Mesenchymal stem cell (in vitro differentiated cells and primary cell): Measurements from ENCODE around the gene ADAMTSL1.

Source experiments
- DNase-seq: peaks from one replicate; pipeline ENCODE4 v3.0.0-alpha.2; 2013
- H2AFZ ChIP-seq: one replicate; pipeline ENCODE4 v1.6.1; 2013; ENCODE audit warnings: low read depth, mild to moderate bottlenecking, control low read depth, inconsistent platforms, low read length, moderate library complexity
- H2AK5ac ChIP-seq: 2 replicates; pipeline ENCODE4 v1.6.1; 2013; ENCODE audit warnings: low read length, moderate library complexity, mild to moderate bottlenecking, inconsistent platforms; ENCODE audit not compliant: severe bottlenecking
- H2BK120ac ChIP-seq: one replicate; pipeline ENCODE4 v1.6.1; 2013; ENCODE audit warnings: low read depth, mild to moderate bottlenecking, inconsistent platforms, low read length, moderate library complexity
- H2BK12ac ChIP-seq, 2 experiments: one replicate each; pipeline ENCODE4 v1.6.1; 2013; ENCODE audit warnings: inconsistent platforms in 2 of 2, low read length in 2 of 2, mild to moderate bottlenecking in 2 of 2, moderate library complexity in 2 of 2, control low read depth in 1 of 2
- H2BK15ac ChIP-seq: one replicate; pipeline ENCODE4 v1.6.1; 2013; ENCODE audit warnings: mild to moderate bottlenecking, low read depth, inconsistent platforms; ENCODE audit not compliant: poor library complexity, severe bottlenecking
- H2BK5ac ChIP-seq: 2 replicates; pipeline ENCODE4 v1.6.1; 2013; ENCODE audit warnings: low read depth, mild to moderate bottlenecking, low read length, control low read depth, inconsistent platforms; ENCODE audit not compliant: poor library complexity, severe bottlenecking
- H3K14ac ChIP-seq, 2 experiments: one replicate each; pipeline ENCODE4 v1.6.1; 2013; ENCODE audit warnings: inconsistent platforms in 2 of 2, low read length in 2 of 2, control low read depth in 1 of 2, mild to moderate bottlenecking in 1 of 2, moderate library complexity in 1 of 2
- H3K18ac ChIP-seq, 2 experiments: one replicate each; pipeline ENCODE4 v1.6.1; 2013; ENCODE audit warnings: inconsistent platforms in 2 of 2, low read length in 2 of 2, control low read depth in 1 of 2, low read depth in 1 of 2, mild to moderate bottlenecking in 1 of 2
- H3K23ac ChIP-seq, 2 experiments: one replicate each; pipeline ENCODE4 v1.6.1; 2013; ENCODE audit warnings: inconsistent platforms in 2 of 2, low read length in 2 of 2, mild to moderate bottlenecking in 2 of 2, moderate library complexity in 2 of 2, control low read depth in 1 of 2
- H3K27ac ChIP-seq: 2 replicates; pipeline ENCODE4 v1.5.1; 2013; ENCODE audit warnings: mild to moderate bottlenecking, moderate library complexity, low read length, control low read depth, inconsistent platforms; ENCODE audit not compliant: poor library complexity, severe bottlenecking
- H3K27me3 ChIP-seq, 2 experiments: 2 replicates each; pipeline versions ENCODE4 v1.6.1 to v1.7.0; 2013; ENCODE audit warnings: low read length in 2 of 2, mild to moderate bottlenecking in 2 of 2, moderate library complexity in 2 of 2, control low read depth in 1 of 2, inconsistent platforms in 1 of 2; ENCODE audit not compliant: control insufficient read depth in 1 of 2, insufficient read depth in 1 of 2
- H3K36me3 ChIP-seq, 2 experiments: 2 replicates each; pipeline versions ENCODE4 v1.6.1 to v1.7.0; 2013; ENCODE audit warnings: low read length in 2 of 2, control low read depth in 1 of 2, inconsistent platforms in 1 of 2, low read depth in 1 of 2, mild to moderate bottlenecking in 1 of 2; ENCODE audit not compliant: insufficient read depth in 2 of 2, control insufficient read depth in 1 of 2
- H3K4ac ChIP-seq, 2 experiments: one replicate each; pipeline ENCODE4 v1.6.1; 2013; ENCODE audit warnings: inconsistent platforms in 2 of 2, low read length in 2 of 2, mild to moderate bottlenecking in 2 of 2, moderate library complexity in 2 of 2, control low read depth in 1 of 2, low read depth in 1 of 2
- H3K4me1 ChIP-seq: 2 replicates; pipeline ENCODE4 v1.6.1; 2013; ENCODE audit warnings: low read depth, low read length, control low read depth; ENCODE audit not compliant: control insufficient read depth, insufficient read depth
- H3K4me2 ChIP-seq: 2 replicates; pipeline ENCODE4 v1.6.1; 2013; ENCODE audit warnings: low read length, mild to moderate bottlenecking, inconsistent platforms; ENCODE audit not compliant: poor library complexity, severe bottlenecking
- H3K4me3 ChIP-seq, 2 experiments: 2 replicates each; pipeline versions ENCODE4 v1.5.1 to v1.7.0; 2013; ENCODE audit warnings: low read length in 2 of 2, mild to moderate bottlenecking in 2 of 2, control low read depth in 1 of 2, low read depth in 1 of 2; ENCODE audit not compliant: insufficient read depth in 1 of 2
- H3K79me1 ChIP-seq: replicated peaks from 2 replicates; pipeline ENCODE4 v1.6.1; 2013; ENCODE audit warnings: mild to moderate bottlenecking, control low read depth, low read length, inconsistent platforms; ENCODE audit not compliant: poor library complexity, severe bottlenecking
- H3K9ac ChIP-seq: 2 replicates; pipeline ENCODE4 v1.7.0; 2013; ENCODE audit warnings: mild to moderate bottlenecking, low read length, moderate library complexity
- H3K9me3 ChIP-seq: 2 replicates; pipeline ENCODE4 v1.7.0; 2013; ENCODE audit warnings: mild to moderate bottlenecking, low read length; ENCODE audit not compliant: control insufficient read depth
- H4K8ac ChIP-seq: one replicate; pipeline ENCODE4 v1.6.1; 2013; ENCODE audit warnings: inconsistent platforms, mild to moderate bottlenecking, low read length, moderate library complexity
- H4K91ac ChIP-seq: one replicate; pipeline ENCODE4 v1.6.1; 2013; ENCODE audit warnings: mild to moderate bottlenecking, low read length, inconsistent platforms
- WGBS: methylation state at CpG from one replicate; pipeline ENCODE4 v1.1.7; 2013; ENCODE audit warnings: mixed read lengths; 5-methylcytosine and 5-hydroxymethylcytosine counted together

Gene ADAMTSL1

GRCh38 chr9:18516514-18516913 is 42.6 kb downstream of the ADAMTSL1 start:
- Histone ChIP-seq H3K23ac (no peak overlapping the region), H3K4ac (no peak overlapping the region), H4K91ac (no peak overlapping the region), H3K4me1 (no peaks in the 10 kb centered on the region), H3K14ac (no peak overlapping the region), H2BK120ac (no peak overlapping the region), H3K9me3 (no peaks in the 10 kb centered on the region), H3K27me3 (no peaks in the 10 kb centered on the region), H3K36me3 (peaks cover 0 to 62% of the 10 kb centered on the region in 2 experiments), H3K4me3 (no peak overlapping the region), H2BK12ac (no peak overlapping the region), H2BK15ac (no peak overlapping the region), H3K27ac (no peak overlapping the region), H2AK5ac (no peak overlapping the region), H3K4me2 (no peak overlapping the region), H2AFZ (no peak overlapping the region), H2BK5ac (no peak overlapping the region), H3K79me1 (peaks cover 17% of the 10 kb centered on the region), H3K9ac (no peak overlapping the region), H4K8ac (no peak overlapping the region), H3K18ac (no peak overlapping the region)
- no peak for DNase-seq

- no peak overlapping the region for H3K27ac ChIP-seq
- H3K36me3 ChIP-seq: peaks cover 0 to 66% of the 10 kb centered on the region in 2 experiments
- H2BK120ac ChIP-seq: no peak overlapping the region
- H2AK5ac ChIP-seq: no peak overlapping the region
- no peak overlapping the region for H3K23ac ChIP-seq
- no peaks in the 10 kb centered on the region for H3K27me3 ChIP-seq
- H3K4me1 ChIP-seq: no peaks in the 10 kb centered on the region
- H2BK5ac ChIP-seq: no peak overlapping the region
- H2BK15ac ChIP-seq: no peak overlapping the region
- H3K79me1 ChIP-seq: peaks cover 20% of the 10 kb centered on the region
- H3K18ac ChIP-seq: no peak overlapping the region
- H4K8ac ChIP-seq: no peak overlapping the region
- H3K14ac ChIP-seq: no peak overlapping the region
- no peak overlapping the region for H2AFZ ChIP-seq
- no peak overlapping the region for H3K4me2 ChIP-seq
- no peak for DNase-seq
- no CpG with 5 or more reads among the region's 2 CpGs for WGBS
- H3K9me3 ChIP-seq: no peaks in the 10 kb centered on the region
- H3K9ac ChIP-seq: no peak overlapping the region
- no peak overlapping the region for H4K91ac ChIP-seq
- H2BK12ac ChIP-seq: no peak overlapping the region
- no peak overlapping the region for H3K4ac ChIP-seq
- H3K4me3 ChIP-seq: no peak overlapping the region
These were observed 43.0 kb downstream of the ADAMTSL1 start for GRCh38 chr9:18516965-18517364.

GRCh38 chr9:18520416-18521047 is 46.6 kb downstream of the ADAMTSL1 start:
- H2BK5ac ChIP-seq: no peak overlapping the region

GRCh38 chr9:18526685-18527084 is 52.7 kb downstream of the ADAMTSL1 start:
- Histone ChIP-seq H3K27ac (no peak overlapping the region), H4K8ac (no peak overlapping the region), H2BK15ac (no peak overlapping the region), H2BK120ac (no peak overlapping the region), H4K91ac (no peak overlapping the region), H3K79me1 (peaks cover 11% of the 10 kb centered on the region), H3K27me3 (no peaks in the 10 kb centered on the region), H3K14ac (no peak overlapping the region), H3K23ac (no peak overlapping the region), H3K18ac (no peak overlapping the region), H3K4me3 (no peak overlapping the region), H3K9me3 (peaks cover 3% of the 10 kb centered on the region), H3K36me3 (peaks cover 0 to 28% of the 10 kb centered on the region in 2 experiments), H2BK12ac (no peak overlapping the region), H2AFZ (no peak overlapping the region), H3K4me1 (no peaks in the 10 kb centered on the region), H2AK5ac (no peak overlapping the region), H3K4me2 (no peak overlapping the region), H3K9ac (no peak overlapping the region), H2BK5ac (no peak overlapping the region), H3K4ac (peak overlapping the region in 1 of 2 experiments; percentile 37)
- WGBS: 82% methylated on average over 3 of the region's 3 CpGs
- DNase-seq: no peak

More at GRCh38 chr9:18520416-18521047, 46.6 kb downstream of the ADAMTSL1 start:
- H3K9me3 ChIP-seq: no peaks in the 10 kb centered on the region
- H3K36me3 ChIP-seq: peaks cover 0 to 36% of the 10 kb centered on the region in 2 experiments
- no peak overlapping the region for H2BK15ac ChIP-seq
- H3K18ac ChIP-seq: no peak overlapping the region
- peaks cover 18% of the 10 kb centered on the region for H3K79me1 ChIP-seq
- no peak overlapping the region for H2BK120ac ChIP-seq
- WGBS: 78% methylated on average over 3 of the region's 3 CpGs
- H2AFZ ChIP-seq: no peak overlapping the region
- H2BK12ac ChIP-seq: no peak overlapping the region
- no peak overlapping the region for H3K4me2 ChIP-seq
- H3K9ac ChIP-seq: peak overlapping the region; percentile 3
- H3K27ac ChIP-seq: no peak overlapping the region
- H3K27me3 ChIP-seq: no peaks in the 10 kb centered on the region
- no peak for DNase-seq
- no peak overlapping the region for H4K8ac ChIP-seq
- no peaks in the 10 kb centered on the region for H3K4me1 ChIP-seq
- H3K23ac ChIP-seq: no peak overlapping the region
- H2AK5ac ChIP-seq: no peak overlapping the region
- H3K4me3 ChIP-seq: no peak overlapping the region
- H3K4ac ChIP-seq: no peak overlapping the region
- H4K91ac ChIP-seq: no peak overlapping the region
- H3K14ac ChIP-seq: no peak overlapping the region
